NCI-H2196 treated with DMSO at 0.1 percent for 48 hours (cell line): Measurements from ENCODE around the gene SLC38A4.
"Not testable (repeated sequence)": the region's sequence is repeated elsewhere in the genome, so short reads cannot be mapped to it uniquely, and the experiment has no call there.

Experiments used
- DNase-seq: peaks from one replicate; lab custom pipeline; 2025; ENCODE audit not compliant: unreplicated experiment; lab: John Stamatoyannopoulos, UW

Gene SLC38A4

GRCh38 chr12:46825591-46826414, at the start of gene SLC38A4:
SLC38A4 (minus strand) TSS chr12:46825997; CDS start chr12:46793071, 32,926 bp downstream.
- no peak for DNase-seq

GRCh38 chr12:46875095-46875494, 49.3 kb upstream of the SLC38A4 start:
- DNase-seq: no peak

- no peak for DNase-seq
Measured at GRCh38 chr12:46874642-46875041, 48.8 kb upstream of the SLC38A4 start.

- no peak for DNase-seq
Measured at GRCh38 chr12:46872135-46872534, 46.3 kb upstream of the SLC38A4 start.

- DNase-seq: no peak
Measured at GRCh38 chr12:46865311-46865710, 39.5 kb upstream of the SLC38A4 start.

GRCh38 chr12:46858368-46858767, 32.6 kb upstream of the SLC38A4 start:
- no peak for DNase-seq

GRCh38 chr12:46857486-46857885, 31.7 kb upstream of the SLC38A4 start:
- DNase-seq: no peak

GRCh38 chr12:46855760-46856159, 30.0 kb upstream of the SLC38A4 start:
- no peak for DNase-seq

- DNase-seq: not testable (repeated sequence)
Measured at GRCh38 chr12:46854188-46854587, 28.4 kb upstream of the SLC38A4 start.

GRCh38 chr12:46848792-46849191, 23.0 kb upstream of the SLC38A4 start:
- DNase-seq: not testable (repeated sequence)

GRCh38 chr12:46847001-46847400, 21.2 kb upstream of the SLC38A4 start:
- DNase-seq: no peak

GRCh38 chr12:46843811-46844210, 18.0 kb upstream of the SLC38A4 start:
- no peak for DNase-seq

GRCh38 chr12:46841891-46842290, 16.1 kb upstream of the SLC38A4 start:
- DNase-seq: no peak

GRCh38 chr12:46839964-46840363, 14.2 kb upstream of the SLC38A4 start:
- no peak for DNase-seq

- DNase-seq: no peak
Measured at GRCh38 chr12:46839232-46839631, 13.4 kb upstream of the SLC38A4 start.

GRCh38 chr12:46835785-46836184, 10.0 kb upstream of the SLC38A4 start:
- no peak for DNase-seq

GRCh38 chr12:46832130-46832704, 6.4 kb upstream of the SLC38A4 start:
- no peak for DNase-seq

GRCh38 chr12:46831335-46832129, 5.7 kb upstream of the SLC38A4 start:
- no peak for DNase-seq

GRCh38 chr12:46830731-46831334, 5.0 kb upstream of the SLC38A4 start:
- DNase-seq: no peak

GRCh38 chr12:46824709-46825108, 1.1 kb downstream of the SLC38A4 start:
- no peak for DNase-seq

- DNase-seq: no peak
Measured at GRCh38 chr12:46818642-46819041, 7.2 kb downstream of the SLC38A4 start.
